GM19025 (cell line): ENCODE results near the gene GOT2.
"Not testable (repeated sequence)": the region's sequence is repeated elsewhere in the genome, so short reads cannot be mapped to it uniquely, and the experiment has no call there.

Experiments used
- ATAC-seq: cut with Tn5 transposase; IDR thresholded peaks from one replicate; pipeline ENCODE4 v1.9.1; 2021; ENCODE audit warnings: mild to moderate bottlenecking, low read depth, moderate library complexity; ENCODE audit not compliant: unreplicated experiment

The GOT2 gene

GRCh38 chr16:58733671-58734458, at the start of gene GOT2:
GOT2 (minus strand) TSS chr16:58734316; CDS start chr16:58734228, 88 bp downstream.
- peak; percentile 93 for ATAC-seq

GRCh38 chr16:58779291-58779690, 45.2 kb upstream of the GOT2 start:
- not testable (repeated sequence) for ATAC-seq

- ATAC-seq, result no peak
Measured at GRCh38 chr16:58773870-58774269, 39.8 kb upstream of the GOT2 start.

- ATAC-seq, result no peak
Measured at GRCh38 chr16:58768145-58768544, 34.0 kb upstream of the GOT2 start.

GRCh38 chr16:58767581-58767980, 33.5 kb upstream of the GOT2 start:
- no peak for ATAC-seq

GRCh38 chr16:58756650-58757332, 22.7 kb upstream of the GOT2 start:
- no peak for ATAC-seq

- peak; percentile 86 for ATAC-seq
Measured at GRCh38 chr16:58755989-58756649, 22.0 kb upstream of the GOT2 start.

GRCh38 chr16:58753711-58754134, 19.6 kb upstream of the GOT2 start:
- no peak for ATAC-seq

- no peak for ATAC-seq
Measured at GRCh38 chr16:58744497-58744896, 10.4 kb upstream of the GOT2 start.

- no peak for ATAC-seq
Measured at GRCh38 chr16:58741976-58742375, 7.9 kb upstream of the GOT2 start.

GRCh38 chr16:58741166-58741565, 7.0 kb upstream of the GOT2 start:
- no peak for ATAC-seq

GRCh38 chr16:58738672-58739296, 4.7 kb upstream of the GOT2 start:
- ATAC-seq, result no peak

- ATAC-seq, result not testable (repeated sequence)
Measured at GRCh38 chr16:58736341-58736740, 2.2 kb upstream of the GOT2 start.

GRCh38 chr16:58734459-58734787, 307 bp upstream of the GOT2 start:
- ATAC-seq, result no peak

GRCh38 chr16:58733248-58733670, 857 bp downstream of the GOT2 start:
- no peak for ATAC-seq

- peak; percentile 34 for ATAC-seq
Measured at GRCh38 chr16:58732545-58733247, 1.4 kb downstream of the GOT2 start.

- no peak for ATAC-seq
Measured at GRCh38 chr16:58730724-58731370, 3.3 kb downstream of the GOT2 start.

GRCh38 chr16:58727796-58728568, 6.1 kb downstream of the GOT2 start:
- no peak for ATAC-seq
